ENCODE data around the gene INHBB. TPM values are rescaled to one million over a fixed set of nuclear protein-coding genes. Genes with fewer than 3 reads are reported as not detected.
A peak's percentile ranks its signal among the peaks of the same experiment; 100 is the strongest.
"Not testable (repeated sequence)": the region's sequence is repeated elsewhere in the genome, so short reads cannot be mapped to it uniquely, and the experiment has no call there.

Gene INHBB
- total RNA-seq, 2 donors from 2014 or later, result 5.8 to 9.9 TPM

DNA sequence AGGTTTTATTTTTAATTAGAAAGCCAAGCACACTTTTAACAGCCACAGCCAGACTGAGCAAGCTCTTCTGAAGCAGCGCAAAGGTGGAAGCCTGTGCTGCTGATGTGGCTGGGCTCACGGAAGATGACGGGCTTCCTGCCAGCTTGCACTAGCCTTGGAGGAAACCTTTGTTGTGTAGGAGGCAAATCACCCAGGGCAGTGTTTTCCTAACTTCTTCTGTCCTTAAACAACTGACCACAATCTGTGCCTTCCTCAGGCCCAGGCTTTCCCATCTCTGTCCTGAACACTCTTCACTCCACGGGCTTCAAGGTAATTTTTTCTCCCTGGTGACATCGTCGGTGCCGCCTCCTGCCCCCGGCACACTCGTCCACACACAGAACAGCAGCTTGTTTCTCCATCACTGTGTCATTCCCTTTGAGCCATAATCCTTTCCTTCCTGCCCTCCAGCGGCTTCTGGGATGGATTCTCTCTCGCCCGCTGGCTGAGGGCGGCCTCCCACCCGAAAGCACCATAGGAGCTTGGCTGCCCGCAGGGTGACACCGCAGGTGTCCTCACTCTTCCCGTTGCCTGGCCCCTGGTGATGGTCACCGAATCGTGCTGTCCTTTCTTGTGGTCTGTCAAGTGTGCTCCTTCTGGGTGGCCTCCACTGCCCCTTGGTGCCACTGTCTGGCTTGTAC, 31.1 kb upstream of the INHBB start:
- intact Hi-C loops (cut with DNase I), result no loop called here
- peak; percentile 59 for DNase-seq (ENCODE audit: low spot score)

GRCh38 chr2:120315367-120316033, 30.4 kb upstream of the INHBB start:
- intact Hi-C loops (cut with DNase I), result no loop called here
- peak; percentile 70 for DNase-seq (ENCODE audit: low spot score)

- intact Hi-C loops (cut with DNase I), result no loop called here
- DNase-seq (ENCODE audit: low spot score), result peak; percentile 70
Measured at GRCh38 chr2:120316071-120316470, 29.9 kb upstream of the INHBB start.

GRCh38 chr2:120316528-120317179, 29.3 kb upstream of the INHBB start:
- intact Hi-C loops (cut with DNase I), result no loop called here
- DNase-seq (ENCODE audit: low spot score), result peak; percentile 72

GRCh38 chr2:120317180-120317533, 28.8 kb upstream of the INHBB start:
- DNase-seq (ENCODE audit: low spot score), result no peak
- intact Hi-C loops (cut with DNase I), result no loop called here

- peak; percentile 41 for DNase-seq (ENCODE audit: low spot score)
- intact Hi-C loops (cut with DNase I), result no loop called here
Measured at GRCh38 chr2:120317916-120318315, 28.0 kb upstream of the INHBB start.

- intact Hi-C loops (cut with DNase I), result no loop called here
- DNase-seq (ENCODE audit: low spot score), result peak; percentile 87
Measured at GRCh38 chr2:120318626-120319025, 27.3 kb upstream of the INHBB start.

DNA sequence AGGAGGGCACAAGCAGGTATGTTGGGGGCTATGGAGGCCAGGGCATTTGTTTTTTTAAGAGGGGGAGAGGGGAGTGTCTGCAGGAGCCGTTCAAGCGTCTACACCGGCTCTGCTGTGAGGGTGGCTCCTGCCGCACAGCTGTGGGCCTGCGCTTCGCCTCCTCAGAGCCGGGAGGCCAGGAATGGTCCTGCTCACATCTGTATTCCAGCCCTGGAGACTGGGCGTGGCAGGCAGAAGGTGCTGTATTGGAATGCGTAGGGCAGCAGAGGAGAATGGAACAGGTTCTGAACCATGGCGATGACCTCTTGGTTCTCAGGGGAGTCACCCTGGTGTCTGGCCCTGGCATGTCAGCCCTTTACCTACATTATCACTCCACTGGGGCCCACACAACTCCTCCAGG, 26.8 kb upstream of the INHBB start:
- peak; percentile 68 for DNase-seq (ENCODE audit: low spot score)
- intact Hi-C loops (cut with DNase I), result no loop called here

GRCh38 chr2:120319686-120320317, 26.1 kb upstream of the INHBB start:
- DNase-seq (ENCODE audit: low spot score), result peak; percentile 68
- intact Hi-C loops (cut with DNase I), result no loop called here

DNA sequence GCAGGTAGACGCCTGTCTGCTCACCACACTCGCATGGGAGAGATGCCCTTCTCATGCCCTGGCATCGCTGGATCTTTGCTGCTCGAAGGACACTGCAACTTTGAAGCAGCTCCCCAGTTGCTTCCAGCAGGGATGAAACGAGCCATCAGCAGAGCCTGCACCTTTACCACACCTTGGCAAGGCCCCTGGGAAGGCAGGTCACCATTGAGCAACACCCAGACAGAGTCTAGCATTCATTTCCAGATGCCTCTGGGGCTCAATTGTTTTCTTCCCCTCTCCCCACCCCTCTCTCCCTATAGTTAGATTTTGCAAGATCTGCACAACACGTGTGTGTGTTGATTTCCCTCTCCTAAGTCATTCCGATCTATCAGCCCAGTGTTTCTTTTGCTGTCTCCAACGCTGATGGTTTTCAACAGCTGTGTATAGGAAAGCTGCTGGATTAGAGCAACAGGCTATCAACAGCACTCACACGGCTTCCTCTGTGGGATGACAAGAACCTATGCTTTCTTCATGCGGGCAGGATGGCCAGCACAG, 25.6 kb upstream of the INHBB start:
- DNase-seq (ENCODE audit: low spot score), result no peak

GRCh38 chr2:120320887-120321556, 24.9 kb upstream of the INHBB start:
- DNase-seq (ENCODE audit: low spot score); intact Hi-C loops (cut with DNase I): not testable (repeated sequence)

More for the DNA sequence above, 25.6 kb upstream of the INHBB start:
- intact Hi-C loops (cut with DNase I), result no loop called here

GRCh38 chr2:120321721-120322284, 24.1 kb upstream of the INHBB start:
- intact Hi-C loops (cut with DNase I), result no loop called here
- no peak for DNase-seq (ENCODE audit: low spot score)

- intact Hi-C loops (cut with DNase I), result no loop called here
- DNase-seq (ENCODE audit: low spot score), result no peak
Measured at GRCh38 chr2:120322329-120322728, 23.6 kb upstream of the INHBB start.

- intact Hi-C loops (cut with DNase I), result no loop called here
- peak; percentile 91 for DNase-seq (ENCODE audit: low spot score)
Measured at GRCh38 chr2:120323214-120323613, 22.7 kb upstream of the INHBB start.

DNA sequence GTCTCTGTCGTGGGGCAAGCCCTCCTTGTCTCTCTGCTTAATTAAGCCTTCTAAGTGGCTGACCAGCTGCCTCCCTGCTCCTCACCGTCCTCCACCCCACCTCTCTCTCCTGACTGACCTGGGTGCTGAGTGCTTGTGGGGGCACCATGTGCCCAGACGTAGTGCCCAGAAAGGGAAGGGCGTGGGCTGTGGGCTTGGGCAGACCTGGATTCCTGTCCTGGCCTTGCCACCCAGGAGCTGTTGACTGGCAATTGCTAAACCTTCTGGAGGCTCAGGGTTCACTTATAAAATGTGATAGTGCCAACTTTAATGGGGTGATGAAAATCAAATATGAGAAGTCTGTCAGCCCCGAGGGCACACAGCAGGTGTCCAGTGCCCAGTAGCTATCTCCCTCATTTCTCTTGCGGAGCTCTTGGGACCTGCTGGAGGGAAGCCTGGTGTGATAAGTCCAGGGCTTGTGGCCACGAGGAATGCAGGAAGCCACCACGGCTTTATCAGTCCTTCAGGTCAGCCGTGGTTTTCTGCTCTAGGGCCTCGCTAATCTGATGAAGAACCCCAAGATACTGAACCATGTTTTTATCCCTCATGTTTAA, 22.0 kb upstream of the INHBB start:
- no peak for DNase-seq (ENCODE audit: low spot score)
- intact Hi-C loops (cut with DNase I), result no loop called here

GRCh38 chr2:120324933-120325332, 21.0 kb upstream of the INHBB start:
- no peak for DNase-seq (ENCODE audit: low spot score)
- intact Hi-C loops (cut with DNase I), result no loop called here

DNA sequence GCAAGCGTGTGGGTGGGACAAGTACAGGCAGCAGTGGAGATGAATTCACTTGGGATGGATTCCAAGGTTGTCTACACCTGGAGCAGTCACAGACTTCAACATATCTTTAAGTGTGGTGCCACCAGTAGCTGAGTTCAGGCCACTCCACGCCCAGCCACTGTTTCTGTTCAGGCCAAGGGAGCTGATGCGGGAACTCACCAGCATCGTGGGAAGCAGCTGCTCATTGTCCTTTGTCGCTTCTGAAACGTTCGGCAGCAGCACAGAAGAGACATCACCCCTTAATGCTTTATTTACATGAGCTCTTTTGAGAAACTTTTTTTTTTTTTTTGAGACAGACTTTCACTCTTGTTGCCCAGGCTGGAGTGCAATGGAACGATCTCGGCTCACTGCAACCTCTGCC, 19.9 kb upstream of the INHBB start:
- DNase-seq (ENCODE audit: low spot score), result no peak
- intact Hi-C loops (cut with DNase I), result no loop called here

DNA sequence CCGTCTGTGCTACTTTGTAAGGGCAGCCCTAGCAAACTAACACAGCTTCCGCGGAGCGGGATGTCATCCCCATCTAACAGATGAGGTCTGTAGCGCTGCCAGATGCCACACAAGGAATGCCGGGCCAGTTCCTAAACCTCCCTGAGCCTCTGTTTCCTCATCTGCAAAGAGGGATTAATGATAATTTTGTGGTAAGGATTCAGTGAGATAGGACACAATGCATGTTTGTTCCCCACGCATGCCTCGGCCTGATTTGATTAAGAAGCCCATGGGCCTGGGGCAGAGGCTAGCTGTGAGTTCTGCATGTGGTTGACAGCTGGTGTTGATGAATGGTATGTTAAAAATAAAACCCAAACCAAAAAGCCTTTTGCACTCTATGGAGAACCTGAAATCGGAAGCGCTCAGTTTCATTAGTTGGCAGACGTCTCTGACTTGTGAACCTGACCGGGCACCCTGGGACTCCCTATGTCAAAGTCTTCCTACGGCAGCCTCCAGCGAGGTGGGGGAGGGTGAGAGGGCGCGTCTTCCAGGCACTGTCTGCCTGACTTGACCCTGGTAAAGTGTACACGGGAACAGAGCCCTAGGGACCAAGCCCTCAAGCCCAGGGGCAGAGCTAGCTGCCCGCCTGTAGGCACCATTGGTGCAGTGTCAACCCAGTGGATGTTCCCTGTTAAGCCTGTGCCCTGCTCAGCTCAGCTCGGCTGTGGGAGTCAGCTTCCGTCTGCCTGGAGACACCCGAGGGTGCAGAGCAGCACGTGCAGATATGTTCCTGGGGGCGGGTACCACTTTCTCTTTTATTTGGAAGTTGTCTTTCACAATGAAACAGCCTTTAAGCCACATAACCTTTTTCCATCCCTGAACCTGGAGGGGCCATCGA, 14.8 kb upstream of the INHBB start:
- intact Hi-C loops (cut with DNase I), result no loop called here
- no peak for DNase-seq (ENCODE audit: low spot score)

Measured in posterior vena cava (tissue), 2 donors.